GM12873 (cell line): ENCODE results near the gene C1orf232.

Experiments used
- CTCF ChIP-seq: IDR thresholded peaks from 2 replicates; pipeline ENCODE4 v1.5.1; 2012; ENCODE audit warnings: low read depth, mild to moderate bottlenecking, moderate library complexity, low read length, control low read depth; ENCODE audit not compliant: insufficient read depth; ENCODE audit errors: missing control alignments

C1orf232 gene

DNA sequence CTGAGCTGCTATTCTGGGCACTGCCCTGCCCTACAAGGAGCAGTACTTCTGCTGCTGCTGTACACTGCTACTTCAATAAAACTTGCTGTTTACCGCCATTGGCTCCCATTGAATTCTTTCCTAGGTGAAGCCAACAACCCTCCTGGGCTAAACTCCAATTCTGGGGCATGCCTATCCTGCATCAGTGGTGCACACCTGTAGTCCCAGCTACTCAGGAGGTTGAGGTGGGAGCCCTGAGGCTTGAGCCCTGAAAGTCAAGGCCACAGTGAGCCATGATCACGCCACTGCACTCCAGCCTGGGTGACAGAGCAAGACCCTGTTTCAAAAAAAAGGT lies 36.0 kb downstream of the C1orf232 start:
- no peak for TF ChIP-seq CTCF

- TF ChIP-seq CTCF, result no peak
These were observed 36.5 kb downstream of the C1orf232 start for GRCh38 chr1:26132128-26132833.

DNA sequence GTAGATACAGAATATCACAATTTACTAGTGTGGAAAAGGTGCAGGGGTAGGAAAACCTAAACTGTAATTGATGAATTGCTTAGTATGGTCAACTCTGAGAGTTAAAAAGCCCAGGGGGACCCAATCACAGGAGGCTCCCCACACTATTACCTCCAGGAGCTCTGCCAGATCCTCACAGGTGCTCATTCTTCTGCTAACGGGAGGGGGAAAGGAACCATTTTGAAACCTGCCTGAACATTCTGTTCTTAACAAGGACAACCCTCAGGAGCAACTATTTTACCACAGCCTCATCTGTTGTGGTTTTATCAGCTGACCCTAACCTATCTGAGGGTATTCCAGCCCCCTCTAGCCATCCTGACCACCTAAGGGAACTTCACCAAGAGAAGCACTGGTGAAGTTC lies 38.1 kb downstream of the C1orf232 start:
- no peak for TF ChIP-seq CTCF

DNA sequence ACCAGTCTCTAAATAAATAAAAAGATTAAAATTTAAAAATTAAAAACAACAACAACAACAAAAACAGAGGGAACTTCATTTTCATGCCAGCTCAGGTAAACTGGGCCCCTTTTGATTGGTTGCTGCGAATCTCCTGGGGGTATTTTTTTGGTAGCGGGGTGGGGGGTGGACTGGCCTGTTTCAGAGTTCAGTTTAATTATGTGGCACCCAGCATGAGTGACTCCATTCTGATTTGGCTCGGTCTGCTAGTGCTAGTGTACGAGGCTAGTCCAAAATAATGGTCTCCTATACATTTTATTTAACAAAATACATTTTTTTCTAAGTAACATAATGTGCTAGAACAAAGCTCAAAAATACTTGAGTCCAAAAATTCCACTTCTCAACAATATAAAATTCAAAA lies 39.0 kb downstream of the C1orf232 start:
- TF ChIP-seq CTCF, result no peak

DNA sequence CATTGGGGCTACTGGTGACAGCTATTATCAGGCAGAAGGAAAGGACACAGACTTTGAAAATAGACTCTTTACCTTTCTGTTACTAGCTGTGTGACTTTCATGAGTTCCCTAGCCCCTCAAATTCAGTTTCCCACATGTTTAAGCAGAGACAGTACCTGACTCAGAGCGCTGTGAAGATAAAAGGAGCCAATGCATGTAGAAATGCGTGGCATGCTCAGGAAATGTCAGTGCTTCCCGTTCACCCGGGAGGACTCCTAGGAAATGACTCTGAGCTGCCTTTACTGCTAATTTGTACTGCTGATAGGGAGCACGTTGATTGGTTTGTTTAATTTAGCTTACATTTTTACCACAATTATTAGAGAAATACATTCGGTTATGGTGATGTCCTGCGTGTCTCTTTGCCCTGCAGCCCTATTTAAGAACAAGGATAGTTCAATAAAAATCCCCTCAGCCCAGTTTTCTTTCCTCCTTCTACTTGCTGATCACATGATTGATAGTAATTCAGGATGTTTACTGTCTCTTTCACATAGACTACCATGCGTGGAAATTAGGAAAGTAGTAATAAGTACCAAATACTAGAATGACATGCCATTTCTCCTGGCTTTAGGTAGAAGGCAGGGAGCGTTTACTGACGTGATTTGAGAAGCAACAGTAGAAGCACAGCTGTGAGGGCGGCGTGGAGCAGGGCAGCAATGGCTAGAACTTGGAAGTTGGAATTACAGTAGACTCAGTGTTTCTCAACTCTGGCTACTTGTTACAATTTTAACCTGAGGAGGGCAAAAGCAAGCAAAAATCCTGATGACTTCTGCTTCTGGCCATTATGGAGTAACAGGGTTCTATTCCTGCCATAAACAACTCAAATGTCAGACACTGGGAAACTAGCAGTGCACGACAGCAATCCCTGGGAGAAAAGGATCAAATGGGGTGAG lies 41.3 kb downstream of the C1orf232 start:
- no peak for TF ChIP-seq CTCF

DNA sequence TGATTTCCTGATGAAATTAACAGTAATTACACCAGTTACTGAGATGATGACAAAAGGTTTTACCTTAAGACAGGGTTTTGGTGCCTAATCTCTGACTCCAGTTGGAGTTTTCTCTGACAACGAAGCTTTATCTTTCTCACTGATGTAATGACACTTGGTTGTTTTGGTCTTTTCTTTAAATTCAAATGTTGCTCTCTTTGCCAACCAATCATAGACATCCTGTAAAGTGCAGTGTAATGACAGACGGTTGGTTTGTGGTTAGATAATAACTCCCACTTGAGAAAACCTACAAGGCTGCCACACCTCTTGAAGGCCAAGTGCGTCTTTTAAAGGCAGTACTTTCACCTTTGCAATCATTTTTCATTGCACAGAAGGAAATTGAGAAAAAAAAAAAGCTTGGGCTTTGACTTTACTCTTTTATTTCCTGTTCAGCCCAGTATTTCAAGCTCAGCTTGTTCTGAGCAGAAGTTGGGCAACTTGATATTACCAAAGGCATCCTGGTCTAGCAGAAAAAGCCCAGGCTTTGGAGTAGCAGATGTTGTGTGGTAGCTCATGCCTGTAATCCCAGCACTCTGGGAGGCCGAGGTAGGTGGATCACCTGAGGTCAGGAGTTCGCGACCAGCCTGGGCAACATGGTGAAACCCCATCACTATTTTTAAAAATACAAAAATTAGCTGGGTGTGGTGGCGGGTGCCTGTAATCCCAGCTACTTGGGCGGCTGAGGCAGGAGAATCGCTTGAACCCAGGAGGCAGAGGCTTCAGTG lies 42.3 kb downstream of the C1orf232 start:
- TF ChIP-seq CTCF, result no peak

DNA sequence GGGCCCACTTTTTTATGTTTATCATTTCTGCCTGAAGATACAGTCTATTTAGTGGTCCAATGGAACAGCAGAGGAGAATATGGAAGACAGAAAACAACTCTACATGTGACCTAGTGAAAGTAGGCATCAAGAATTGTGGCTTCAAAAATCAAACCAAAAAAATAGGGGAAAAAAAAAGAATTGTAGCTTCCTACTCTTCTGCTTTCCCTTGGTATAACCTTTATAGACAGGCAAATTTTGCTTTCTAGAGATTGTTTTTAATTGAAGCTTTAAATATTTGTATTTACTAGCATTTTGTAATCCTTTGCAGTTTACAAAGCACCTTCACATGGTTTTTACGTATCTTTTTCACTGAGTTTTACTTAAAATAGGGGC lies 42.8 kb downstream of the C1orf232 start:
- TF ChIP-seq CTCF, result no peak
